Activated naive CD8-positive, alpha-beta T cell treated with anti-CD3 and anti-CD28 coated beads, Interleukin-2, amount 50 U/mL, for 24 hours (primary cell): ENCODE measurements around the gene POLD4.

Experiments
- ATAC-seq: fragments of 150-1000 bp; cut with Tn5 transposase; one replicate; pipeline ENCODE4 v1.10.0; 2021
- DNase-seq: peaks from one replicate; pipeline ENCODE4 v3.0.0; 2021
- H3K27ac Mint-ChIP-seq: one replicate; pipeline ENCODE4 v1.8.0; 2021; ENCODE audit warnings: mild to moderate bottlenecking, mixed read lengths
- H3K27me3 Mint-ChIP-seq: one replicate; pipeline ENCODE4 v1.8.0; 2021; ENCODE audit warnings: mixed read lengths
- H3K36me3 Mint-ChIP-seq: one replicate; pipeline ENCODE4 v1.8.0; 2021; ENCODE audit warnings: low read depth, mixed read lengths
- H3K4me1 Mint-ChIP-seq: one replicate; pipeline ENCODE4 v1.8.0; 2021; ENCODE audit warnings: mixed read lengths
- H3K4me3 Mint-ChIP-seq: one replicate; pipeline ENCODE4 v1.8.0; 2021; ENCODE audit warnings: mild to moderate bottlenecking, moderate library complexity, mixed read lengths
- H3K9me3 Mint-ChIP-seq: one replicate; pipeline ENCODE4 v1.8.0; 2021; ENCODE audit warnings: mixed read lengths

POLD4 gene

GRCh38 chr11:67369275-67369674 is 15.9 kb upstream of the POLD4 start:
- ATAC-seq (no peak), DNase-seq (no peak)
- H3K4me3 Mint-ChIP-seq = no peak overlapping the region
- no peak overlapping the region for H3K27ac Mint-ChIP-seq
- H3K4me1 Mint-ChIP-seq = peaks cover 67% of the 10 kb centered on the region
- H3K36me3 Mint-ChIP-seq = peaks cover 7% of the 10 kb centered on the region
- H3K27me3 Mint-ChIP-seq = peaks cover 26% of the 10 kb centered on the region
- H3K9me3 Mint-ChIP-seq = no peaks in the 10 kb centered on the region

DNA sequence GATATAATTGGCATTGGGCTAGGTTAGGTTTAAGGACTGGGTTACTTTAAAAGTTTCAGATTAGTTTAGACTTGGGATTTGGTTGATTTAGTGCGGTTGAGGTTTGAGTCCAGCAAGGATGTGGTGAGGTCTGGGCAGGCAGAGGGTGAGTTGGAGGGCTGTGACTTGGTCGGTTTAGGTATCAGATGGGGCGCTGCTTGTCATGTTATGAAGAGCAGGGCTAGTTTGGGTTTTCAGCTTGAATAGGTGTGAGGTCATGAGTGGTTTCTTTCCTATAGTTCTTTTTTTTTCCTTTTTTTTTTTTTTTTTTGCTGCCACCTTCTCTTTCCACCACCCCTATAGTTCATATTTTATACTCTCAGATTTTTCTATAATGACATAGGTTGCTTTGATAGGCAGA is 15.3 kb upstream of the POLD4 start:
- Mint-ChIP-seq H3K4me1 (peaks cover 69% of the 10 kb centered on the region), H3K4me3 (no peak overlapping the region), H3K36me3 (peaks cover 7% of the 10 kb centered on the region), H3K27ac (peak overlapping the region; percentile 36), H3K27me3 (peaks cover 22% of the 10 kb centered on the region), H3K9me3 (no peaks in the 10 kb centered on the region)
- DNase-seq (peak; percentile 42), ATAC-seq (peak; percentile 41)

DNA sequence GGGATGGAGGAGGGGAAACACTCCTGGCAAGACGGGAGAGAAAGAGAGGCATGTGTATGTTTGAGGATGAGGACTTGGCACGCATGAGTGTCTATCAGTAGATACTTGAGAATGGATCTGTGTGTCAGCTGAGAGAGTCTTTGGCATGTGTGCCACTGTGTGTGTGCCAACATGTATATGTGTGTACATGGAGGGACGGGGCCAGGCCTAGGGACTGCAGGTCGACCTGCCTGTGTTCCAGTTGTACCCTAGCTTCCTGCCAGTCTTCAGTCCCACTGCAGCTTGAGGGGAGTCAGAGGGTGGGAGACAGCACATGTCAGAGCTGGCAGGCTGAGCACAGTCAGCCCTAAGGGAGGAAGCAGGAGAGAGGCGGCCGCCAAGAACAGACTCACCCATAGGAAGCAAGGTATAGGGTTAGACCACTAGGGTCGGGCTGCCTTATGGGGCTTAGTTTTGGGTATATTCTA is 14.4 kb upstream of the POLD4 start:
- Mint-ChIP-seq H3K4me1 (peaks cover 69% of the 10 kb centered on the region), H3K27ac (no peak overlapping the region), H3K9me3 (no peaks in the 10 kb centered on the region), H3K27me3 (peaks cover 20% of the 10 kb centered on the region), H3K36me3 (peaks cover 7% of the 10 kb centered on the region), H3K4me3 (no peak overlapping the region)
- no peak for ATAC-seq
- no peak for DNase-seq

DNA sequence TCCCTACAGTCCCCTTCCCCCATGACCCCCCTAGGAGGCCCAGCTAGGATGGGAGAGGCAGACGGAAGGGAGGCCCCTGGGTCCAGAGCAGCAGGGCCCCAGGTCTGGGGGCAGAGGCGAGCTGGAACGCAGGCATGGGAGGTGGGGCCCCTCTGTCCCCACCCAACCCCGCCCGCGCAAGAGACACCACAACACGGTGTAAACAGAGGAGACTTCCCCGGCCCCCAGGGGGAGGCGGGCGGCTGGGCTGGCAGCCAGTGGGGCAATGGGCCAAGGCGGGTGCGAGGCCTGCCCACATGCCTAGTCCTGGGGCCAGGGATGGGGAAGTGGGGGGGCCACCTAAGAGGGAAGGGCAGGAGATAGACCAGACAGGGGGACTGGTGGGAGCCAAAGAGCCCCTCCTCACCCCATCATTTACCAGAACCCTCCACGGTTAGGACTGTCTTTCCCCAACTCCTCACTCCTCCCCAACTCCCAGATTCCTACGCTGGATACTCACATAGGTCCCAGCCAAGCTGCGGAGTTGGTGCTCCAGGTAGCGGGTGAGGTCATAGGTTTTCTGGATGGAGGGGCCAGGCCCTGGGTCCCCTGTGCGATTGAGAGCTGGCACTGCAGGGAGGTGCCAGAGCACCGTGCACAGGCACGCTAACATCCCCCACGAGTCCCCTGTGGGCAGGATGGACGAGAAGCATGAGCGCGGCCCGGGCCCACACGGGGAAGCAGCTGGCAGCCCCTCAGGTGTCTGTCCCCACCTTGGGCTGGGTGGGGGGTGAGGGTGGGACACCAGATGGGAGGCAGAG is 13.8 kb upstream of the POLD4 start:
- Mint-ChIP-seq H3K36me3 (peaks cover 7% of the 10 kb centered on the region), H3K4me1 (peaks cover 71% of the 10 kb centered on the region), H3K27ac (no peak overlapping the region), H3K27me3 (peaks cover 20% of the 10 kb centered on the region), H3K9me3 (no peaks in the 10 kb centered on the region), H3K4me3 (no peak overlapping the region)
- ATAC-seq (no peak), DNase-seq (no peak)

DNA sequence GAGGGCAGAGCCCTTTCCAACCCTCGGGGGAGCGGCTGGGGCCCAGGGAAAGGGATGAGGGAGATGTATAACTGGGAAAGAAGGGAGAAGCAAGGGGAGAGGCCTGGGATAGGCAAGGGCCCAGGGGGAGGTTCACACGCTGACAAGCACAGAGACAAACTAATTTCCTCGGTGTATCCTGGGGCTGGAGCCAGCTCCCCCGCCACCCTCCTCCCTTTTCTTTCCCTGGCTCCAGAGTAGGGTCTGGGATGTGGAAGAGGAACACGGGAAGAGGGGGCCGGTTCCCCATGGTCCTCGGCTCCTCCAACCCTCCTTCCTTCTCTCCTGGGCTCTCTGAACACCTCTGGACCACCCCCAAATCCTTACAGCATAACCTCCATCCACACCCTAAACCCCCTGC is 13.2 kb upstream of the POLD4 start:
- ATAC-seq (no peak), DNase-seq (no peak)
- no peaks in the 10 kb centered on the region for H3K9me3 Mint-ChIP-seq
- H3K36me3 Mint-ChIP-seq = peaks cover 7% of the 10 kb centered on the region
- no peak overlapping the region for H3K4me3 Mint-ChIP-seq
- H3K27me3 Mint-ChIP-seq = peaks cover 16% of the 10 kb centered on the region
- peak overlapping the region; percentile 63 for H3K27ac Mint-ChIP-seq
- H3K4me1 Mint-ChIP-seq = peaks cover 67% of the 10 kb centered on the region

DNA sequence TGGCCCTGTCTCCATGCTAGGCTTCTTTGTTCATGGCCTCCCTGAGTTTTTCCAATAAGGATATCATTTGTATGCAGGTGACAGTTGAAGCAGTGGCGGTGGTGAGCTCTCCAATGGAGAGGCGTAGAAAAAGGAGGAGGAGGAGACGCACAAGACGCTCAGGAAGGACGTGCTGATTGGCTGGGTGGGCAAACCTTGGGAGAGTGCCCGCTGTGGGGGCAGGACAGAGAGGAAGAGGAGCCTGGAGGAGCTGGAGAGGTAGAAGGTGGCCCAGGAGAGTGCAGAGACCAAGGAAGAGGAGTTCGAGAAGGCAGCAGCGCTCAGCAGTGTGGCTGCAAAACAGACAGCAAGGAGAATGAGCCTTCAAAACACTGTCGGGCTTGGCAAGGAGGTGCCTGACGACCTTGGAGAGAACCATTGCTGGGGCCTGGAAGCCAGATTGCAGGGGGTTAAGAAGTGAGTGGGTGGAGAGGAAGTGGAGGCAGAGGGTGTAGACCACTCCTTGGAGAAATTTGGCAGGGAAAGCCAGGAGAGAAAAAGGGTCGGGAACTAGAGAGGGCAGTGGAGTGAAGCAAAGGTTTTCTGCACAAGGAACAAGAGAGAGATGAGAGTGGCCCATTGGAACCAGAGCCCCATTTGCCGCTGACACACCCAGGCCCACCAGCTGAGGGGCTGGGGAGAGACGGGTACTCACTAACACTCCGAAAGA is 12.5 kb upstream of the POLD4 start:
- Mint-ChIP-seq H3K36me3 (peaks cover 7% of the 10 kb centered on the region), H3K27me3 (peaks cover 10% of the 10 kb centered on the region), H3K4me1 (peaks cover 61% of the 10 kb centered on the region), H3K27ac (peak overlapping the region; percentile 63), H3K9me3 (no peaks in the 10 kb centered on the region), H3K4me3 (no peak overlapping the region)
- DNase-seq (no peak), ATAC-seq (no peak)

- Mint-ChIP-seq H3K4me1 (peaks cover 56% of the 10 kb centered on the region), H3K36me3 (peaks cover 7% of the 10 kb centered on the region), H3K9me3 (no peaks in the 10 kb centered on the region), H3K27me3 (peaks cover 5% of the 10 kb centered on the region), H3K4me3 (no peak overlapping the region), H3K27ac (no peak overlapping the region)
- ATAC-seq (no peak), DNase-seq (no peak)
These were observed 11.7 kb upstream of the POLD4 start for GRCh38 chr11:67364783-67365722.

GRCh38 chr11:67364169-67364568 is 10.8 kb upstream of the POLD4 start:
- ATAC-seq = no peak
- Mint-ChIP-seq H3K27ac (no peak overlapping the region), H3K4me3 (no peak overlapping the region), H3K4me1 (peaks cover 47% of the 10 kb centered on the region), H3K36me3 (peaks cover 7% of the 10 kb centered on the region), H3K27me3 (peaks cover 5% of the 10 kb centered on the region), H3K9me3 (no peaks in the 10 kb centered on the region)
- DNase-seq = no peak

DNA sequence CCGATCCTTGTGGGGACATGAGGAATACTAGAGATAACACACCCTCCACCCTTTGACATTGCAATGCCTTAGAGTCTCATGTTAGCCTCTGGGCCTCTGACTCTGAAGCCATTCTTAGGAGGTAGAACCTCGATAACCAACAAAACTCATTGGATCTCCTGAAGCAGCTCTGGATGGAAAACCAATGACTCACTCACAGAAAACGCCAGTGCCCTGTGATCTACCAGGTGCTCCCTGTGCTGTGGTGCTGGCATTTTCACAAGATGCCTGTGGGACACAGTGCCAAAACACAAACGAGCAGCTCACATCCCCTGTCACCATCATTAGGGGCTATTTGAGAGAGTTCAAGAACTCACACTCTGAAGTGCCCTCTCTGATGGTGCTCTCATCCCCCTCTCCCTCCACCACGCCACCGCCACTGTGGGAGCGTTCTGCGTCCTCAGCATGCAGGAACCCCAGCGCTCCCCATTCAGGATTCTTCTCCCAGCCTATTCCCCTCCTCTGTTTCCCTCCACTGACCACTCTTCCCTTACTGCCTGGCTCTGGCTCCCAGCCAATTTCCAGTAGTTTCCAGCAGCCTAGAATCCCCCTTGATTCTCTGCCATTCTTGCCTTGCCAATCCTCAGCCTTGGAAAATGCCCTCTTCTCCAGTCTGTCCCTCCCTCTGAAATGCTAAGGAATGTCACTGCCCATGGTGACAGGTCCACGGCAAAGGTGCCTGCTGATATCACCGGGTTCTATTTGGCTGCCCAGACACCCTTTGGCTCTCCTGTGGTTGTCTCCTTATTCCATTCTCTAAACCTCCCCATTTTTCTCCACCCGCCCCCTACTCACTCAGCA is 4.7 kb upstream of the POLD4 start:
- Mint-ChIP-seq H3K9me3 (no peaks in the 10 kb centered on the region), H3K4me1 (peaks cover 48% of the 10 kb centered on the region), H3K27ac (no peak overlapping the region), H3K4me3 (no peak overlapping the region), H3K36me3 (no peaks in the 10 kb centered on the region), H3K27me3 (no peaks in the 10 kb centered on the region)
- ATAC-seq (no peak), DNase-seq (no peak)

DNA sequence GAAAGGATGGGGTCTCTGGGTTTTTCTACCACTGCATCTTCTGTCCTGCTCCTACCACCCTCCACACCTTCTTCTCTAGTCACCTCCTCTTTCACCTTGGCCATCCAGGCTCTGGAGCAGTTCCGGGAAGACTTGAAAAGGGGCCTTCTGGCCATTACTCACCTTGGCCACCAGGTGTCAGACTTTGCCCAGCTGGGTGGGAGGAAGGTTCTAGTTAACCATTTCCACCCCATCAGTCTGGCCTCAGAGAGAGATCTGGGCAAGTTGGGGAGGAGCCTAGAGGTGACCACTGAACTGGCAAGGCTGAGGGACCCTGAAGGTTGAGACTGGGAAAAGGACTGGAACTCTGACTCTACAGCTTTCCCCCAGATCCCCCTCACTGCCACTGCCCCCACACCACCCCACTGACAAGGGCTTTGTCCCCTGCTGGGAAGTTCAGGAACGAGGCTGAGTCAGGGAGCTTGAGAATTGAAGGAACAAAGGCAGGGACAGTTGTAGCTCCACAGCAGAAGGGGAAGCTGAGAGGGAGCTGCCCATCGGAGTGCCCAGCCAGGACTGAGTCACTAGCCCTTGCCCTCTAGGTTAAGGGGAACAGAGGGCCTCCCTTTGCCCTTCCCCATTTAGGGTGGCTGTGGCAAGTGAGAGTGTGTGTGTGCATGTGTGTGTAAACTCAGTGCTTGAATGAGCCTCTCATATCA is 3.7 kb upstream of the POLD4 start:
- ATAC-seq = no peak
- peaks cover 48% of the 10 kb centered on the region for H3K4me1 Mint-ChIP-seq
- no peaks in the 10 kb centered on the region for H3K27me3 Mint-ChIP-seq
- peak overlapping the region; percentile 57 for H3K27ac Mint-ChIP-seq
- DNase-seq = peak; percentile 71
- H3K9me3 Mint-ChIP-seq = no peaks in the 10 kb centered on the region
- no peak overlapping the region for H3K4me3 Mint-ChIP-seq
- no peaks in the 10 kb centered on the region for H3K36me3 Mint-ChIP-seq

- no peak for ATAC-seq
- no peak overlapping the region for H3K4me3 Mint-ChIP-seq
These were observed 3.1 kb upstream of the POLD4 start for GRCh38 chr11:67356387-67356863.

GRCh38 chr11:67355794-67356386 is 2.5 kb upstream of the POLD4 start:
- no peaks in the 10 kb centered on the region for H3K27me3 Mint-ChIP-seq
- H3K4me3 Mint-ChIP-seq = no peak overlapping the region
- no peaks in the 10 kb centered on the region for H3K36me3 Mint-ChIP-seq
- peaks cover 58% of the 10 kb centered on the region for H3K4me1 Mint-ChIP-seq
- no peaks in the 10 kb centered on the region for H3K9me3 Mint-ChIP-seq
- DNase-seq = no peak
- ATAC-seq = no peak
- H3K27ac Mint-ChIP-seq = peak overlapping the region; percentile 14

More at GRCh38 chr11:67356387-67356863, 3.1 kb upstream of the POLD4 start:
- H3K36me3 Mint-ChIP-seq = no peaks in the 10 kb centered on the region
- peak overlapping the region; percentile 57 for H3K27ac Mint-ChIP-seq
- no peaks in the 10 kb centered on the region for H3K9me3 Mint-ChIP-seq
- H3K27me3 Mint-ChIP-seq = no peaks in the 10 kb centered on the region
- peaks cover 52% of the 10 kb centered on the region for H3K4me1 Mint-ChIP-seq
- DNase-seq = no peak
